HG02884 (cell line): ENCODE results near the gene EPHX1.
"Not testable (repeated sequence)": the region's sequence is repeated elsewhere in the genome, so short reads cannot be mapped to it uniquely, and the experiment has no call there.

Experiments
- ATAC-seq: cut with Tn5 transposase; IDR thresholded peaks from one replicate; pipeline ENCODE4 v1.9.1; 2021; ENCODE audit warnings: mild to moderate bottlenecking, moderate library complexity; ENCODE audit not compliant: unreplicated experiment

The EPHX1 gene

DNA sequence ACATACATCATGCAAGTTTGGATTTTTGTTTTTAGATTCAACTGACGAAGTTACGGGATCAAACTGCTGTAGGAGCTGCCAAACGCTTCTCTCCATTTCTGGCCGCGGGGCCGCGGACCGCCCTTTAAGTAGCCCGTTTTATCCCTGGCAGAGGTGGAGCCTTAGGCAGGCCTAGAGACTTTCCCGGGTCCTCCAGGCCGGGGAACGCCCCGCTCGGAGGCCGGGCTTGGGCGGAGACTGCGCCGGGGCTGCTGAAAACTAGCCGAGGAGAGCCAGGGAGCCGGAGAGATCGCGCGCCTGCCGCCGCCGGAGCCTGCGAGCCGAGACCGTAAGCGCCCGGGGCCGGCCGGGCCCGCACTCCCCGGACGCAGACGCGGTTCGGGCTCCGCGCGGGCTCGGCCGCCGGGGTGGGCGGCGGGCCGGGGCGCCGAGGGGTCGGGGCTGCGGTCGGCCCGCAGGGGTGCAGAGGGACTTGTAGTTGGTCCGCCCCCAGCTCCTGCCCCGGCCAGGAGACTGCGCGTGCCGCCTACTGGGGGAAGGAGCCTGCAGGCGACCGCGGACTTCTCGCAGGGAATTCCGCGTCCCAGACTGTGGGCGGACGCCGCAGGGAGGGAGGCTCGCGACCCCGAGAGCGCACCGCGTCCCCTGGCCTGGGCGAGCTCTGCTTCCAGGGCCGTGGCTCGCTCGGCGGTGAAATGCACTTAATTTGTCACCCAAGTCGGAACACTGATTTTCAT is at the start of gene EPHX1:
TSS of gene EPHX1 (plus strand) at position 283 of the 737 bp plus-strand sequence. CDS start 18,606 bp downstream, outside the sequence.
- ATAC-seq = peak; percentile 96

DNA sequence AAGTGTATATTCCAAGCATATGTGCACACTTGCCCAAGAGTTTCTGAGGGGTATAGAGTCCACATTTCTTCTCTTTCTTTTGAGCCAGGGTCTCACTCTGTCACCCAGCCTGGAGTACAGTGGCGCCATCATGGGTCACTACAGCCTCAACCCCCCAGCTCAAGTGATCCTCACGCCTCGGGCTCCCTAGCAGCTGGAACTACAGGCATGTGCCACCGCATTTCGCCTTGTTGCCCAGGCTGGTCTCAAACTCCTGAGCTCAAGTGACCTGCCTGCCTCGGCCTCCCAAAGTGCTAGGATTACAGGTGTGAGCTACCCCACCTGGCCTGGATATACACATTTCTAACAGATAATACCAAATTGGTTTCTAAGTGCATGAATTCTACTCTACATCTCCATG is 49.4 kb upstream of the EPHX1 start:
- no peak for ATAC-seq

DNA sequence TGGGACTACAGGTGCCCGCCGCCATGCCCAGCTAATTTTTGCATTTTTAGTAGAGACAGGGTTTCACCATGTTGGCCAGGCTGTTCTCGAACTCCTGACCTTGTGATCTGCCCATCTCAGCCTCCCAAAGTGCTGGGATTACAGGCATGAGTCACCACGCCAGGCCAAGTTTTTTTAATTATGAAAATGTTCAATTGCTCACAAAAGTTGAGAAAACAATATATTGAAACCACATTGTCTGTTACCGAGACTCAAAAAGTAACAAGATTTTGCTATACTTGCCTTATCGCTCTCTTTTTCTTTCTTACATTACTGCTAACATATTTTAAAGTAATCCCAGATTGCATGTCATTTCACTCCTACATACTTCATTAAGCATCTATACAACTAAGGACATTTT is 48.5 kb upstream of the EPHX1 start:
- not testable (repeated sequence) for ATAC-seq

DNA sequence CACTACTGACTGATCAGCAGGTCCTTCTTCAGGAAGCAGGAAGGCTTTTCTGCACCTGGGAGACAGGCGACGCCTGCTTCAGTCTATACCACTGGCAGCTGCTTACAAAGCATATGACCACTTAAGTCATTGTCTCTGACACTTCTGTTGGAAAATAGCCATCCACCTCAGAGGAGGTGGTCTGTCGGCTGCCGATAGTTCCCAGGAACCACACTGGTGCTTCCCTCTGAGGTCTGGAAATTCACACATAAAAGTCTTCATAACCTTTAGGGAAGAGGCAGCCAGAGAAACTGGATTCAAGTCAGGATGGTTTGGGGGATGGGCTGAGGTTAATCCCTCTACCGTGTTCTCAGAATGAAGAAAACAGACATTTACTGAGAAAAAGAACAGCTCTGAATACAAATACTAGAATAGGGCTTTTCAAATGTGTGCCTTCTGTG is 47.9 kb upstream of the EPHX1 start:
- ATAC-seq = no peak

DNA sequence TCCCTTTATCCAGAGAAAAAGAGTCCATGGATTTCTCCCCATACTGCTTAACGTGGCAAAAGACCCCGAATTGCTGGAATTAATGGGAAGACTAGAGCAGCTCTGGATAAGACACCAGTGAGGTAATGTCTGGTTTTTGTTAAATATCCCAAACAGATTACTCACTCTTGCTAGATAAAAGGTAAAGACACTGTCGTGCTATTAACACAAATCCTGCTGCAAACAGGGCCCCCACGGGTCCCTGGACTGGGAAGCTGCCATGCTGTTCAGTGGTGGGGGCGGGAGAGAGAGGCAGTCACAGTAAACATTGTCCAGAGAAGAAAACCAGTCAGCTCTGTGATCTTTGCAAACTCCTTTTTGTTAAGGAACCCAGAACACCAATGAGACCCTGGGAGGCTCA is 47.5 kb upstream of the EPHX1 start:
- ATAC-seq = no peak

DNA sequence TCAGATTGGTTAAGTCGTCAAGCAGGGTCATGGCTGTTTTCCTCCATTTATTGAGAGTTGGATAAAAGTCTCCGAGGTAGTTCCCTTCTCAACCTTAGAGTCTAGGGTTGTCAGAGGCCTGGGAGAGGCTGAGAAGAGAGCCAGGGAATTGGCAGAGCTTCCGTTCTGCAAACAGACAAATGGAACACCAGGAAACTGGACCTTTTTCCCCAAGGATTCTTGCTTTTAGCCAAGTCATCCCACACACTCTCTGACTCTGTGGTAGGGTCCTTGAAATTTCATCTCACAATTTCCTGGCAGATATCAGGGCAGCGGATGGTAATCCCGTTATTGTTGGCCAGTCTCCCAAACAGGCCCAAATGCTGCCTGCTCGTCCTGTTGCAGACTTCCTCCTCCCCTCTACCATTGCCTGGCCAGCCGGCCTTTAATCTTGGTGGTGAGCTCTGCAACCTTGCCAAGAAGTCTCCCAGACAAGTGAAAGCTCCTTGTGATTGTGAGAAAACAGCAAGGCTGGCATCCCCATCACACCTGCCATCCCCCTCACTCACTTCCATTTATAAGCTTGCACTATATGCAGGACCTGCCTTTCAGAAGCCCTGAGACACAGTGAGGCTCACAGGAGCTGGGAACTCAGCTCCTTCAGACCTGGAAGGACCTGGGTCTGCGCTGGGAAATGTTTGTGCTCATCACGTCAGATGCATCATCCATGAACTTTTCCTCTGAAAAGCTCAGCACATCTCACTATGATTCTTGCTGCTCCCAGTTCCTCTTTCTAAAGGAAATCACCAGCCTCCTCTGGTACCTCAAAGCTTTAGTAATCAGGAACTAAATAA is 46.0 kb upstream of the EPHX1 start:
- no peak for ATAC-seq

DNA sequence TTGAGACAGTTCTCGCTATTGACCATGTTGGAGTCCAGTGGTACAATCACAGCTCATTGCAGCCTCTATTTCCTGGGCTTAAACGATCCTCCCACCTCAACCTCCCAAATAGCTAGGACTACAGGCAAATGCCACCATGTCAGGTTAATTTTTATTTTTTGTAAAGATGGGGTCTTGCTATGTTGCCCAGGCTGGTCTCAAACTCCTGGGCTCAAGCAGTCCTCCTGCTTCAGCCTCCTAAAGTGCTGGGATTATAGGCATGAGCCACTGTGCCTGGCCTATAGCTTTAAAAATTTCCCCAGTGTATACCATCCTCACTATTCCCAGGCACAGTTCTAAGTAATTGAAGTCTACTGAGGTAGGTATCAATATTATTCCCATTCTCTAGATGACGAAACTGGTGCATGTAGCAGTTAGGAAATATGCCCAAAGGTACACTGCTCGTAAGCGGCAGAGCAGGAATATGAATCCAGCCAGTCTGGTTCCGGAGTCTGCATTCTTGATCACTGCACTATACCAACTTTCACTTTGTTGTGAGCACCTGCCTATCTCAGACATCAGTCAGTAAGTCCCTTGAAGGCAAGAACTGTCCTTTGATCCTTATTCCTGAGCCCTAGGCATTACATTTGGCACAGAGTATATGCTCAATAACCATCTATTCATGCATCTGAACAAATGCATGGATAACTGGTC is 43.8 kb upstream of the EPHX1 start:
- ATAC-seq = no peak

DNA sequence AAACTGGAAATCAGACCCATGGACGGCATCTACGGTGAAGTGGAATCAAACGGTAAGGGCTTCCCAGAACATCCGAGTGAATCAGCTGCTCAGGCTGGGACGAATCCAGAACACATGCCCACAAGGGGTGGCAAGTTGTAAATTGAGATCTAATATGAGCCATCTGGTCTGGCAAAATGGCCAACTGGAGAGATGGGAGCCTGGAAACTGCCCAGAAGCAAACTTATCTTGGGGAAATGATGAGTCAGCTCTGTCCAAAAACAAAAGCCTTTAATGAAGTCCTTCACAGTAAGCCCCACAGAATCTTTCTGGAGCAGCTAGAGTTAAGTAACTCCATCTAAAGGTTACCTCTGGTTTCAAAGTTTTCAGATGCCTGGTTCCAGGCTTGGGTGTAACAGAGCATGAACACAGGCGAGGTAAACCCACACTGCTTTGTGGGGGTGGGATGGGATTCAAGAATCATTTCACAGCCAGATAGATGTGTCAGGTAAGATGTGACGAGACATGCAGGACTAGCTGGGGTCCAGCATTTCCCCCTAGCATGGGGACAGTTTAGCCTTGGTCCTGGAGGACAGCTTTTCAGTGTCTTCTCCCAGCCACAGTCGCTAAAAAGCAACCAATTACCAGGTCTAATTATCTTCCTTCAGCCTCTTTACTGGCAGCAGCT is 42.8 kb upstream of the EPHX1 start:
- ATAC-seq = no peak

DNA sequence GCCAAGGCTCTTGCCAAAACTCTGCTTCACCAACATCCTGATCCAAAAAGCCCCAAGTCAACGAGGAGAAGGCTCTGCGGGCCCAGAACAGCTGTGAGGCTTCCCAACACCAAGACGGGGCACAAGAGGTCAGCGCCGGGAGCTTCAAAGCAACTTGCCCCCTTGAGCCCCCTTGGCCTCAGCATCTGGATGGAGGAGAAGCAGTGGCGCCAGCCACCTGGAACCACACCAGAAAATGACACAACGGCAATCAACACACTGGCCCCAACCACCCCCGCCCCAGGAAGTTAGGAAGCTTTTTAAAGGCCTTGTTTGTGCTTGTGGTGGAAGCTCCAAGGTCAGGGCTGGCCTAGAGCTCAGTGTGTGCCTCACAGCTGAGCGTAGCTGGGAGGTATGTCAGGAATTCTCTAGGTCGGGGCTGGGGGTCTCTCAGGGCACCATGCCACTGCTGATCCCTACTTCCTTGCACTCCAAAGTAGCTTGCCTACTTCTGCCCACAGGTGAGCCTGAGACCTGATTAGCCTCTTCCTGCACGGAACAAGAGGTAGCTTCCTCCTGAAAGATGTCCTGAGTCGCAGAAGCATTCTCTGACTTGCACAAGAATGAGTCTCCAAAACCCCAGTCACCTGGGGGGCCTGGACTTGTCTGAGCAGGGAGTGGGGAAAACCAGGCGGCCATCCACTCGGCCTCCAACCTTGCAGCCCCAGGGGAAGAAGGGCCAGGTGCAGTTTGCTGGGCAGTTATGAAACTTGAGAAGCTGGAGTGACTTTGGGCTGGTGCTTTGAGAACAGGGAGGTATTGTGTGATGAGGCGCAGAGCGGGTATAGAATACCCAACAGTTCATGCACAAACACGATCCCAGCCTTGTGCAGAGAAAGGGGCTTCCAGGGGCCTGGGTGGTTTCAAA is 42.0 kb upstream of the EPHX1 start:
- no peak for ATAC-seq

DNA sequence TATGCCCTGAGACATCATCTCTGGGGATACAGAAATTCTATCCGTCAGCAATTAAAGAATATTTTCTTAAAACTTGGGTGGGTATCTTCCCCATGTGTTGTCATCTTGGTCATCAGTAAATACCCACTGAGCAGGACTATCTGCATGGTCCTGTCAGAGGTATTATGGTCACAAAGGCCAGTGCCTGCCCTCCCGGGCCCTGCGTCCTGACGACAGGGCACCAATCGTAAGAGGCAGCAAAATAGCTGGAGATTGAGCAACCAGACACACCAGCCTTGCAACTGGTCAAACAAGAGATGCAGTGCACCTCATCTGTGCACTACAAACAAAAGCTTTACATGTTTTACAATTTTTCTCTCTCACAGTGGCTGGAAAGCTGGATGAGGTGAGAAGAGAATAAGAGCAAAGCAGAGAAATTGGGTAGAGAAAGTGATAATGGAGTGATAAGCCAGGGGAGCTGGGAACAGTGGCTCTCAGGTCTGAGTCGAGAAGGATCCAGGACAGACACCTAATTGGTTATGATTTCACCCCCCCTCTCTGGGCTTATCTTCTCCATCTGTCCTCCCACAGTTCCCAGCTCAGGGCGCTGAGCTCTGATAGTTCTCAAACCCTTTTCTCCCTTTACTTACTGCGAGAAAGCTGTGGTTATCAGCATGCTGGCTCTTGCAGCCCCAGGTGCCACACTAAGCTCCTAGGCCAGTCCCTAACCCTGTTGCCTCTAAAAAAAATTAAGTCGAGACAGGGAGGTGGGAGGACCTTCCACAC is 41.1 kb upstream of the EPHX1 start:
- no peak for ATAC-seq

DNA sequence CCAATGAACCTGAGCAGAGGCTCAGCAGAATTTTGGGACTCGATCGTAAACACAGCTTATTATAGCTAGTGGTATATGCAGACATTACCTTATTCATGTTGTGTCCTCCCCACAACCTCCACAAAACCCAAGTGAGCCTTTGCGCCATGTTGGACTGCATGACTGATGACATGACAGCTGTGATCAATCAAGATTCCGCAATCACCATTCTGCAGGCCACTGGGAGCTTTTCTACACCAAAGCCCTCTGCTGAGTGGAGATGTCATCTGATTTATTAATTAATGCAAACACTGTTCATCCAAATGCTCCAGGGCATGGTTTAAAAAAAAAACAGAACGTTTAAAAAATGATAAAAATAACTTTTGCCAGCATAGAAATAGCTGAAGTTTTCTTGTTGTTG is 40.2 kb upstream of the EPHX1 start:
- ATAC-seq = no peak

DNA sequence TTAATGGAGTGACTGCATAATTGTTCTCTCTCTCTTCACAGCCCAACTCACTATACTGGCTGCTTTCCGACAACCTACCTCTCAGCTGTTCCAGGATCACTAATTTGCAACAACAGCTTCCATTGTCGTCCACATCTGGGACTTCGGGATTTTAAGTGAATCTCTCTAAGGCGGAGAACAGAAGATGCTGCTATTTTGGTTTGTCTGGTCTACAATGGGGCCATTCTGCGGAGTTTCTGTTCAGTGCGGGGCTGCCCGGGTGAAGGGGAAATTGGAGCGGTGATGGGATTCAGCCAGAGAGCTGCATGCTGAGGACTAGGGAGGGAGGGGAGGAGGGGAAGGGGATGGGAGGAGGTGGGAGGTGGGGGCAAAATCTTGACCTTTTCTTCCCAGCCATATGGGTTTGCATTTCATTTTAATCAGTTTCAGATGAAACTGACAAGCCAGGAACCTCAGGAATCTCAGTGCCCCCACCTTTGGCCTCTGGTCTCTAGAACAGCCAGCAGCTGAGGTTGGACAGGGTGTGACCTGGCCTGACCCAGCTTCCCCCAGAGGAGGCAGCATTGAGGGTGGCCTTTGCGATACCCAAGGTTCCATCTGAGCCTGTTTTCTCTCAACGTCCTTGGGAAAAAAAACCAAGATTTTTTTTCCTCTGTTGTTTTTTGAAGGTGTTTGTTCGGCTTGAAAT is 39.2 kb upstream of the EPHX1 start:
- no peak for ATAC-seq

DNA sequence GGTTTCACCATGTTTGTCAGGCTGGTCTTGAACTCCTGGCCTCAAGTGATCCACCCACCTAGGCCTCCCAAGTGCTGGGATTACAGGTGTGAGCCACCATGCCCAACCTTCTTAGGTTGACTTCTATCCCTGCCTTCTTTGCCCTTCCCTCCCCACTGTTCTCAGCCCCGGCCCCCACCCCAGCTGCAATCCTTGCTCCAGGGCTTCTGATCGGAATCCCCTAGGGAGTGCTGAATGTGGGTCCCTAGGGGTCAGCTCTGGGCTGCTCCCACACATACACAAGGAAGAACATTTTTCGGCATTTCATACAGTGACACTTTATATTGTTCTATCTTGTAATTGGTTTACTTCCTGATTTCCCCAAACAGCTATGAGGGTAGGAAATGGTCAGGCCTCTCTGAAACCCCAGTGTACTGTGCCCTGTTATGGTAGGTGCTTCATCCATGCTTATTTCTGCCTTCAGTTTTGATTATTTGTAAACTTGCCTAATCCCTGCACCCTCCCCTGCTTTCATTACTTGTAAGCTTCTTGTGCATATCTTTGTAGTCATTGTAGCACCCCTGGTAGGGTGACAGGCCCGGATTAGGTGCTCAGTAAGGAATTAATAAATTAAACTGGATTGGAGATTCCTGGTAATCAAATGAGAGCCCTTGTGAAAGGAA is 38.1 kb upstream of the EPHX1 start:
- no peak for ATAC-seq

DNA sequence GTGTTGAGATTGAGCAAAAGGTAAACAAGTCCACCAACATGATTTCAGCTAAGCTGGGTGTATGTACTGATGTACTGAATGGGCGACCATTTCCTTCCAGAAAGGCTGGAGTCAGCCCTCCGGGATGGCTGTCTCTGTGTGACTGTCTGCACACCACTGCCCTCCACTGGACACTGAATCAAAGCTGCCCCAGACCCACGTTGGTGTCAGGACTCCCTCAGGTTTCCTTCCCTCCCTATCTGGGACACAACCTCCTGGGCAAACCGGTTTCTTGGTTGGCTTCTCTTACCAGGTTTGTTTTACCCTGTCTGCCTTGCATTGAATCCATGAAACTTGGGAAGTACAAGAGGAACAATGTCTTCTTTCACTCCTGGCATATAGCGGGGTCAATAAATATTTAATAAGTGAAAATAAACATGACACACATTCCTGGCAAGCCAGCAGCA is 37.6 kb upstream of the EPHX1 start:
- no peak for ATAC-seq

DNA sequence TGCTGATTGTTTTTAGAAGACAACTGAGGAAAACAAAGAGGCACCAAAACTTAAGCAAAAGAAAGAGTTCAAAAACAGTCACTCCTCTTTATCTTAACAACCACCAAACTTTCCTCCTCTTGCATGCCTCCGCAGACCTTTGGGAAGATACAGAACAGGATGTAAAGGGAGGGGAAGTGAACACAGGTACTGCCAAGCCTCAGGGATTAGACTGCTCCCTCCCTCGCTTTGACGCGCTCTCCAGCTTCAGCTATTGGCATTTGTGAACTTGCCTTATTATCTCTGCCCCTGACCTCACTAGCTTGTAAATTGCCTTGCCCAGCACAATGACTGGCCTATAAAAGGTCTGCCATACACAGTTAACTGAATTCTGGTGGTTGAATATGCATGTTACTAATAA is 37.1 kb upstream of the EPHX1 start:
- no peak for ATAC-seq

DNA sequence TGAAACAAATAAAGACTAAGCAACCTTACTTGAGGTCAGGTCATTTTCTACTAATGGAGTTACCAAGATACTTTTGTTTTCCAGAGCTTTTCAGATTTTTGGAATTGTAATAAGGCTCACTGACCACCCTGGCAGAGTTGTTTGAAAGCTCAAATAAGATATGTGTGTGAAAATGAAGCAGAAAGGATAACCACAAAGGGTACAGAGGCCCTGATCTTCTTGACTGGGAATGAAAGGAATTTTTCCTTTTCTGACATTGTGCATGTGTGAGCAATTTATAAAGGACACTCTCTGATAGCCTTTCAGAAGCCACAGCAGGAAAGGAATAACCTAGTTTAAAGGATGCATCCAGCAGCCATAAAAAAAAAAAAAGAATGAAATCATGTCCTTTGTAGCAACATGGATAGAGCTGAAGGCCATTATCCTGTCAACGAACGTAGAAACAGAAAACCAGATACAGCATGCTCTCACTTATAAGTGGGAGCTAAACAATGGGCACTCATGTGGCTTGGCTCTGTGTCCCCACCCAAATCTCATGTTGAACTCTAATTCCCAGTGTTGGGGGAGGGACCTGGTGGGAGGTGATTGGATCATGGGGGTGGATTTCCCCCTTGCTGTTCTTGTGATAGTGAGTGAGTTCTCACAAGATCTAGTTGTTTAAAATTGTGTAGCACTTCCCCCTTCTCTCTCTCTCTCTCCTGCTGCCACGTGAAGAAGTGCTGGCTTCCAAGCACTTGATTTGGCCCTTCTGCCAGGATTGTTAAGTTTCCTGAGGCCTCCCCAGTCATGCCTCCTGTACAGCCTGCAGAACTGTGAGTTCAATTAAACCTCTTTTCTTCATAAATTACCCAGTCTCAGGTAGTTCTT is 35.4 kb upstream of the EPHX1 start:
- ATAC-seq = no peak

DNA sequence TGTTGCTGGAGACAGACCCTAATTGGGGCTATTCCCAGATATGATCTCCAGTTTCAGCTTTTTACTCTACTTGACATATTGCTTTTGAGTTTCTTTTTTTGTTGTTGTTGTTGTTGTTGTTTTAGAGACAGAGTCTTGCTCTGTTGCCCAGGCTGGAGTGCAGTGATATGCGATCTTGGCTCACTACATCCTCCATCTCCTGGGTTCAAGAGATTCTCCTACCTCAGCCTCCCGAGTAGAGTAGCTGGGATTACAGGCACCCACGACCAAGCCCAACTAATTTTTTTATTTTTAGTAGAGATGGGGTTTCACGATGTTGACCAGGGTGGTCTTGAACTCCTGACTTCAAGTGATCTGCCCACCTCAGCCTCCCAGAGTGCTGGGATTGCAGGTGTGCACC is 33.6 kb upstream of the EPHX1 start:
- no peak for ATAC-seq
